Measurements from ENCODE around the gene RUFY3. TPM values are rescaled to one million over a fixed set of nuclear protein-coding genes. Genes with fewer than 3 reads are reported as not detected.

The RUFY3 gene
- total RNA-seq, 1 donor = 82.5 TPM

DNA sequence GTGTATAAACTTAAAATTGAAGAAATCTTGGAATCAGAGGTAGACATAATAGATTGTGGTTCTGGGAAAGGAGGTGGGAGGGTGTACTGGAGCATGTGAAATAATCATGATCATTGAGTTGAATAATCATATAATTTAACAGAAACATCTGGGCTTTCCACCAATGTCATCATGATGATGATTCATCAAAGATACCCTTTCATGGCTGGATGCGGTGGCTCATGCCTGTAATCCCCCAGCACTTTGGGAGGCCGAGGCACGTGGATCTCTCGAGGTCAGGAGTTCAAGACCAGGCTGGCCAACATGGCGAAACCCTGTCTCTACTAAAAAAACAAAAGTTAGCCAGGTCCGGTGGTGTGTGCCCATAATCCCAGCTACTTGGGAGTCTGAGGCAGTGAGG is 6.7 kb upstream of the RUFY3 start:
- Histone ChIP-seq H3K27ac (ENCODE audit: low read depth, low read length) (no peak overlapping the region), H3K79me2 (ENCODE audit: insufficient read depth, low read length) (peaks cover 89% of the 10 kb centered on the region), H3K4me3 (ENCODE audit: insufficient read depth, low read length) (no peak overlapping the region), H3K36me3 (ENCODE audit: insufficient read depth, low read length) (no peaks in the 10 kb centered on the region), H3K4me1 (ENCODE audit: insufficient read depth, low read length) (peaks cover 26% of the 10 kb centered on the region), H3K4me2 (ENCODE audit: insufficient read depth, low read length) (no peak overlapping the region), H3K27me3 (ENCODE audit: insufficient read depth, low read length) (no peaks in the 10 kb centered on the region), H3K9me3 (ENCODE audit: low read depth, low read length) (no peaks in the 10 kb centered on the region), H2AFZ (ENCODE audit: low read length) (no peak overlapping the region), H4K20me1 (ENCODE audit: insufficient read depth, low read length) (peaks cover 7% of the 10 kb centered on the region)
- peak; percentile 58 for DNase-seq (ENCODE audit: insufficient read length, low spot score, missing footprints)
- no peak for TF ChIP-seq CTCF (IDR thresholded peaks at IDR 0.05; ENCODE audit: extremely low read depth, low read depth, low read length)

DNA sequence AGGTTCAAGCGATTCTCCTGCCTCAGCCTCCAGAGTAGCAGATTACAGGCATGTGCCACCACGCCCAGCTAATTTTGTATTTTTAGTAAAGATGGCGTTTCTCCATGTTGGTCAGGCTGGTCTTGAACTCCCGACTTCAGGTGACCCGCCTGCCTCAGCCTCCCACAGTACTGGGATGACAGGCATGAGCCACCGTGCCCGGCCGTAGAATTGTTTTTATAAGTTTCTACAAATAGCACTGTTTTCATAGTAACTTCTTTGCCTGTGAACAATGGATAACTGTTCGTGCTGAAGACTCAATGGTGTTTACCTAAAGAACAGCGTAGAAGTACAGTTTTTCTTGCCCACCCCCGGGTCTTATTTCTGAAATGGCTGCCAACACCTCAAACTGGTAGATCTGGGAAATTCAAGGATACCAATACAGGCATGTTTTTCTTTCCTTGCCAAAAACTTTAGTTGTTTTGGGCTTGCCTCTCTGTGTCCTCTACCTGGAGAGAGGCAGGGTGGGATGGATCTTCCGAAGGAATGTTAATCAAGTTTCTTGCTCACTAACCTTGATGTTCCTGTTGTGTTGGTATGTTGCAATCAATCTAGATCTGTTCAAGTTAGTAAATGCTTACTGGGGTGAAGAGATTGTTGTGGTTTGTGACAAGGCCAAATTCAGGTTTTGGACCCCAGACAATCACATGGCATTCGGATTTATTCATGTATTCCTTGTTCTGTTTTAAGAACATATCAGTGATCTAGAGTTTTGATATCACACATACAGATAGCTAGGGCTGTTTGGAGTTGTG is 2.8 kb upstream of the RUFY3 start:
- peak; percentile 38 for DNase-seq (ENCODE audit: insufficient read length, low spot score, missing footprints)
- Histone ChIP-seq H3K79me2 (ENCODE audit: insufficient read depth, low read length) (peaks cover 81% of the 10 kb centered on the region), H3K36me3 (ENCODE audit: insufficient read depth, low read length) (no peaks in the 10 kb centered on the region), H3K4me1 (ENCODE audit: insufficient read depth, low read length) (peaks cover 16% of the 10 kb centered on the region), H3K9me3 (ENCODE audit: low read depth, low read length) (no peaks in the 10 kb centered on the region), H3K4me3 (ENCODE audit: insufficient read depth, low read length) (no peak overlapping the region), H3K4me2 (ENCODE audit: insufficient read depth, low read length) (no peak overlapping the region), H2AFZ (ENCODE audit: low read length) (peak overlapping the region; percentile 5), H3K27ac (ENCODE audit: low read depth, low read length) (no peak overlapping the region), H4K20me1 (ENCODE audit: insufficient read depth, low read length) (no peaks in the 10 kb centered on the region), H3K27me3 (ENCODE audit: insufficient read depth, low read length) (no peaks in the 10 kb centered on the region)
- no peak for TF ChIP-seq CTCF (IDR thresholded peaks at IDR 0.05; ENCODE audit: extremely low read depth, low read depth, low read length)

- H3K27ac ChIP-seq (ENCODE audit: low read depth, low read length) = peak overlapping the region; percentile 82
- no peaks in the 10 kb centered on the region for H3K36me3 ChIP-seq (ENCODE audit: insufficient read depth, low read length)
- no peak overlapping the region for H2AFZ ChIP-seq (ENCODE audit: low read length)
- H3K4me2 ChIP-seq (ENCODE audit: insufficient read depth, low read length) = peak overlapping the region; percentile 78
- no peak for TF ChIP-seq CTCF (IDR thresholded peaks at IDR 0.05; ENCODE audit: extremely low read depth, low read depth, low read length)
- H3K27me3 ChIP-seq (ENCODE audit: insufficient read depth, low read length) = no peaks in the 10 kb centered on the region
- no peaks in the 10 kb centered on the region for H4K20me1 ChIP-seq (ENCODE audit: insufficient read depth, low read length)
- peaks cover 85% of the 10 kb centered on the region for H3K79me2 ChIP-seq (ENCODE audit: insufficient read depth, low read length)
- H3K4me1 ChIP-seq (ENCODE audit: insufficient read depth, low read length) = peaks cover 14% of the 10 kb centered on the region
- DNase-seq (ENCODE audit: insufficient read length, low spot score, missing footprints) = no peak
- peak overlapping the region; percentile 67 for H3K4me3 ChIP-seq (ENCODE audit: insufficient read depth, low read length)
- no peaks in the 10 kb centered on the region for H3K9me3 ChIP-seq (ENCODE audit: low read depth, low read length)
These were observed 531 bp downstream of the RUFY3 start for GRCh38 chr4:70722199-70722791.

DNA sequence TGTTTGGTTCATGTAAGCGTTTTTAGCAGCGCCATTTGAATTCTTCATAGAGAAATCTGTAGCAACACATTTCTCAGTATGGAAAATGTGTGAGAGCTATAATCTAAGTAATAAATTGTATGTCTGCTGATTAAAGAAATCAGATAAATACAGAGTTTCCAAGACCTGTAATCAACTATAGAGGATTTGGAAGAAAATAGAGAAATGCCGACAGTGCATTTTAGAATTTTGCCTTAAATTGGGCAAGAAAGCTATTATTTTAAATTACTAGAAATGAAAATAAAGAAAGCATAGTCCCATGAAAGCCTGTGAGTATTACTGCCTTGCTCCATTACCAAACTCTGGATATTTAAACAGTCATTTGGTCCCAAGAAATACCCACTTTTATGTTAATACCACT is 2.7 kb downstream of the RUFY3 start:
- Histone ChIP-seq H3K79me2 (ENCODE audit: insufficient read depth, low read length) (peaks cover 83% of the 10 kb centered on the region), H2AFZ (ENCODE audit: low read length) (no peak overlapping the region), H3K27ac (ENCODE audit: low read depth, low read length) (no peak overlapping the region), H3K36me3 (ENCODE audit: insufficient read depth, low read length) (no peaks in the 10 kb centered on the region), H3K4me3 (ENCODE audit: insufficient read depth, low read length) (no peak overlapping the region), H3K4me1 (ENCODE audit: insufficient read depth, low read length) (peaks cover 8% of the 10 kb centered on the region), H3K4me2 (ENCODE audit: insufficient read depth, low read length) (no peak overlapping the region), H3K27me3 (ENCODE audit: insufficient read depth, low read length) (no peaks in the 10 kb centered on the region), H3K9me3 (ENCODE audit: low read depth, low read length) (no peaks in the 10 kb centered on the region), H4K20me1 (ENCODE audit: insufficient read depth, low read length) (no peaks in the 10 kb centered on the region)
- no peak for TF ChIP-seq CTCF (IDR thresholded peaks at IDR 0.05; ENCODE audit: extremely low read depth, low read depth, low read length)
- peak; percentile 76 for DNase-seq (ENCODE audit: insufficient read length, low spot score, missing footprints)
